ENCODE data around the gene HIBCH. TPM values are rescaled to one million over a fixed set of nuclear protein-coding genes. Genes with fewer than 3 reads are reported as not detected.

HIBCH gene
- total and polyA plus RNA-seq, 2 of the 13 experiments (the other 11 are each of a cell fraction or from before 2014, with no cell fraction given) = 18.8 to 49.5 TPM

DNA sequence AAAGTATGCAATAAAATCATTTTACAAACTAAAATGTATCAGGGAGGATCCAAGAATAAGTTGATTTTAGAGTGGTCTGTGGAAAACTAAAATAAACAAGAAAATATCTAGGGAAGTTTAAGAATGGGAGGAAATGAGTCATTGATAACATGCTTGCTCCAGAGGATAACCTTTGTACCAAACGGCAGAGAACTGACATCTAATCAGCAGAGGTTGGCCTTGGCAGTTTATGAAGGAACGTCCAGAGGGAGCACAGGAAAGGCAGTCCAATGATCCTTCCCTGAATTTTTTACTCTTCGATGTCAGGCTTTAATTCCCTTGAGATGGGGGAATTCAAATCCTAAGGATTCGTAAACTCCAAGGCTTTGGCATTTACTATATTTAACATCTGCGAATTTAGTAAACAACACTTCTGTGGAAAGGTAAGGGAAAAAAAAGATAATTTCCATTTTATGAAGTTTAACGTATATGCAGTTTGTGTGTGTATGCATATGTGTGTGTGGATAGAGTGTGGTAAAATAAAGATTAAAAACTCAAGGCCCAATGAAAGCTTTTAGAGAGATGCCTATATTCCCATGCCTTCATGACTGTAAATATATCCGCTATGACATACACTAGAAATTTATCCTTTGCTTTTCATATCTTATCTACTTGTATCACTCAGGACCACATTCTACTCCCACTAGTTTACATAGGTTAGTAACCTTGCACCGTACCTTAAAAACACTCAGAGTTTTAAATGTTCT is 15.0 kb upstream of the HIBCH start (continued):
- TF ChIP-seq ZNF674 (CRISPR knock-in tag; IDR thresholded peaks at IDR 0.05; ENCODE audit: low read depth) (no peak), ZNF143 (CRISPR knock-in tag; IDR thresholded peaks at IDR 0.05) (no peak), ZNF670 (CRISPR knock-in tag; IDR thresholded peaks at IDR 0.05; ENCODE audit: borderline replicate concordance) (no peak), KMT2B (CRISPR knock-in tag; IDR thresholded peaks at IDR 0.05) (no peak), TOPORS (CRISPR knock-in tag; IDR thresholded peaks at IDR 0.05) (peak; percentile 38; the same call in 1 of the 2 replicates), SMAD1 (CRISPR knock-in tag; IDR thresholded peaks at IDR 0.05; ENCODE audit: borderline replicate concordance, low read depth) (no peak), SETDB1 (CRISPR knock-in tag; IDR thresholded peaks at IDR 0.05; ENCODE audit: borderline replicate concordance) (no peak), ZNF546 (CRISPR knock-in tag; conservative IDR thresholded peaks at IDR 0.05) (no peak; the same call in 1 of the 2 replicates), ZNF343 (CRISPR knock-in tag; IDR thresholded peaks at IDR 0.05) (no peak), HNRNPLL (IDR thresholded peaks at IDR 0.05; ENCODE audit: low read depth, low read length, poor library complexity, severe bottlenecking) (no peak), GATAD1 (CRISPR knock-in tag; IDR thresholded peaks at IDR 0.05) (peak; percentile 71), BORCS8-MEF2B (CRISPR knock-in tag; IDR thresholded peaks at IDR 0.05) (no peak), ZNF317 (CRISPR knock-in tag; IDR thresholded peaks at IDR 0.05) (peak; percentile 21; the same call in 1 of the 2 replicates), POLR2AphosphoS2 (IDR thresholded peaks at IDR 0.05; ENCODE audit: low read depth, low read length) (no peak), ZNF768 (CRISPR knock-in tag; IDR thresholded peaks at IDR 0.05) (no peak), RAD21 (CRISPR knock-in tag; IDR thresholded peaks at IDR 0.05) (no peak), TBX3 (IDR thresholded peaks at IDR 0.05; ENCODE audit: borderline replicate concordance) (no peak), ZFP36L2 (CRISPR knock-in tag; IDR thresholded peaks at IDR 0.05) (no peak)
- TF ChIP-seq, protein P1, sequence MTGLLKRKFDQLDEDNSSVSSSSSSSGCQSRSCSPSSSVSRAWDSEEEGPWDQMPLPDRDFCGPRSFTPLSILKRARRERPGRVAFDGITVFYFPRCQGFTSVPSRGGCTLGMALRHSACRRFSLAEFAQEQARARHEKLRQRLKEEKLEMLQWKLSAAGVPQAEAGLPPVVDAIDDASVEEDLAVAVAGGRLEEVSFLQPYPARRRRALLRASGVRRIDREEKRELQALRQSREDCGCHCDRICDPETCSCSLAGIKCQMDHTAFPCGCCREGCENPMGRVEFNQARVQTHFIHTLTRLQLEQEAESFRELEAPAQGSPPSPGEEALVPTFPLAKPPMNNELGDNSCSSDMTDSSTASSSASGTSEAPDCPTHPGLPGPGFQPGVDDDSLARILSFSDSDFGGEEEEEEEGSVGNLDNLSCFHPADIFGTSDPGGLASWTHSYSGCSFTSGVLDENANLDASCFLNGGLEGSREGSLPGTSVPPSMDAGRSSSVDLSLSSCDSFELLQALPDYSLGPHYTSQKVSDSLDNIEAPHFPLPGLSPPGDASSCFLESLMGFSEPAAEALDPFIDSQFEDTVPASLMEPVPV (CRISPR knock-in tag; IDR thresholded peaks at IDR 0.05) = no peak
- TF ChIP-seq, protein P2, sequence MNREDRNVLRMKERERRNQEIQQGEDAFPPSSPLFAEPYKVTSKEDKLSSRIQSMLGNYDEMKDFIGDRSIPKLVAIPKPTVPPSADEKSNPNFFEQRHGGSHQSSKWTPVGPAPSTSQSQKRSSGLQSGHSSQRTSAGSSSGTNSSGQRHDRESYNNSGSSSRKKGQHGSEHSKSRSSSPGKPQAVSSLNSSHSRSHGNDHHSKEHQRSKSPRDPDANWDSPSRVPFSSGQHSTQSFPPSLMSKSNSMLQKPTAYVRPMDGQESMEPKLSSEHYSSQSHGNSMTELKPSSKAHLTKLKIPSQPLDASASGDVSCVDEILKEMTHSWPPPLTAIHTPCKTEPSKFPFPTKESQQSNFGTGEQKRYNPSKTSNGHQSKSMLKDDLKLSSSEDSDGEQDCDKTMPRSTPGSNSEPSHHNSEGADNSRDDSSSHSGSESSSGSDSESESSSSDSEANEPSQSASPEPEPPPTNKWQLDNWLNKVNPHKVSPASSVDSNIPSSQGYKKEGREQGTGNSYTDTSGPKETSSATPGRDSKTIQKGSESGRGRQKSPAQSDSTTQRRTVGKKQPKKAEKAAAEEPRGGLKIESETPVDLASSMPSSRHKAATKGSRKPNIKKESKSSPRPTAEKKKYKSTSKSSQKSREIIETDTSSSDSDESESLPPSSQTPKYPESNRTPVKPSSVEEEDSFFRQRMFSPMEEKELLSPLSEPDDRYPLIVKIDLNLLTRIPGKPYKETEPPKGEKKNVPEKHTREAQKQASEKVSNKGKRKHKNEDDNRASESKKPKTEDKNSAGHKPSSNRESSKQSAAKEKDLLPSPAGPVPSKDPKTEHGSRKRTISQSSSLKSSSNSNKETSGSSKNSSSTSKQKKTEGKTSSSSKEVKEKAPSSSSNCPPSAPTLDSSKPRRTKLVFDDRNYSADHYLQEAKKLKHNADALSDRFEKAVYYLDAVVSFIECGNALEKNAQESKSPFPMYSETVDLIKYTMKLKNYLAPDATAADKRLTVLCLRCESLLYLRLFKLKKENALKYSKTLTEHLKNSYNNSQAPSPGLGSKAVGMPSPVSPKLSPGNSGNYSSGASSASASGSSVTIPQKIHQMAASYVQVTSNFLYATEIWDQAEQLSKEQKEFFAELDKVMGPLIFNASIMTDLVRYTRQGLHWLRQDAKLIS (CRISPR knock-in tag; IDR thresholded peaks at IDR 0.05) = no peak
- TF ChIP-seq, protein P3, sequence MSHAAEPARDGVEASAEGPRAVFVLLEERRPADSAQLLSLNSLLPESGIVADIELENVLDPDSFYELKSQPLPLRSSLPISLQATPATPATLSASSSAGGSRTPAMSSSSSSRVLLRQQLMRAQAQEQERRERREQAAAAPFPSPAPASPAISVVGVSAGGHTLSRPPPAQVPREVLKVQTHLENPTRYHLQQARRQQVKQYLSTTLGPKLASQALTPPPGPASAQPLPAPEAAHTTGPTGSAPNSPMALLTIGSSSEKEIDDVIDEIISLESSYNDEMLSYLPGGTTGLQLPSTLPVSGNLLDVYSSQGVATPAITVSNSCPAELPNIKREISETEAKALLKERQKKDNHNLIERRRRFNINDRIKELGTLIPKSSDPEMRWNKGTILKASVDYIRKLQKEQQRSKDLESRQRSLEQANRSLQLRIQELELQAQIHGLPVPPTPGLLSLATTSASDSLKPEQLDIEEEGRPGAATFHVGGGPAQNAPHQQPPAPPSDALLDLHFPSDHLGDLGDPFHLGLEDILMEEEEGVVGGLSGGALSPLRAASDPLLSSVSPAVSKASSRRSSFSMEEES (CRISPR knock-in tag; IDR thresholded peaks at IDR 0.05) = peak; percentile 75
- TF ChIP-seq, protein P4, sequence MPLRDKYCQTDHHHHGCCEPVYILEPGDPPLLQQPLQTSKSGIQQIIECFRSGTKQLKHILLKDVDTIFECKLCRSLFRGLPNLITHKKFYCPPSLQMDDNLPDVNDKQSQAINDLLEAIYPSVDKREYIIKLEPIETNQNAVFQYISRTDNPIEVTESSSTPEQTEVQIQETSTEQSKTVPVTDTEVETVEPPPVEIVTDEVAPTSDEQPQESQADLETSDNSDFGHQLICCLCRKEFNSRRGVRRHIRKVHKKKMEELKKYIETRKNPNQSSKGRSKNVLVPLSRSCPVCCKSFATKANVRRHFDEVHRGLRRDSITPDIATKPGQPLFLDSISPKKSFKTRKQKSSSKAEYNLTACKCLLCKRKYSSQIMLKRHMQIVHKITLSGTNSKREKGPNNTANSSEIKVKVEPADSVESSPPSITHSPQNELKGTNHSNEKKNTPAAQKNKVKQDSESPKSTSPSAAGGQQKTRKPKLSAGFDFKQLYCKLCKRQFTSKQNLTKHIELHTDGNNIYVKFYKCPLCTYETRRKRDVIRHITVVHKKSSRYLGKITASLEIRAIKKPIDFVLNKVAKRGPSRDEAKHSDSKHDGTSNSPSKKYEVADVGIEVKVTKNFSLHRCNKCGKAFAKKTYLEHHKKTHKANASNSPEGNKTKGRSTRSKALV (CRISPR knock-in tag; IDR thresholded peaks at IDR 0.05) = no peak; the same call in 1 of the 2 replicates
